Natural killer cell (primary cell): ENCODE results near the gene TRMT44. TPM values are rescaled to one million over a fixed set of nuclear protein-coding genes. Genes with fewer than 3 reads are reported as not detected.

Source experiments
- ATAC-seq, 3 donors: fragments of 150-1000 bp in 2 of 3; fragments of 200-7000 bp in 1 of 3; cut with Tn5 transposase; 1 replicate in 1 of 3; 2 replicates in 2 of 3; pipeline ENCODE4 v1.10.0; 2021; ENCODE audit warnings: mild to moderate bottlenecking in 2 of 3, moderate library complexity in 2 of 3
- DNase-seq, 2 donors: peaks; one replicate each; pipeline versions ENCODE4 v3.0.0 to v3.0.0-alpha.2; 2013 to 2021; ENCODE audit warnings: mixed read lengths in 1 of 2
- H3K27ac ChIP-seq: one replicate; pipeline ENCODE4 v1.5.1; 2013; ENCODE audit warnings: mild to moderate bottlenecking, low read length
- H3K27me3 ChIP-seq: one replicate; pipeline ENCODE4 v1.6.1; 2013; ENCODE audit warnings: low read length; ENCODE audit not compliant: control insufficient read depth, insufficient read depth
- H3K36me3 ChIP-seq: one replicate; pipeline ENCODE4 v1.6.1; 2013; ENCODE audit warnings: low read length; ENCODE audit not compliant: control insufficient read depth, insufficient read depth
- H3K4me1 ChIP-seq: one replicate; pipeline ENCODE4 v1.6.1; 2013; ENCODE audit warnings: low read length; ENCODE audit not compliant: control insufficient read depth, insufficient read depth
- H3K4me3 ChIP-seq: one replicate; pipeline ENCODE4 v1.5.1; 2013; ENCODE audit warnings: low read length
- H3K9me3 ChIP-seq: one replicate; pipeline ENCODE4 v1.6.1; 2013; ENCODE audit warnings: low read length; ENCODE audit not compliant: control insufficient read depth, insufficient read depth
- H3K27ac Mint-ChIP-seq, 2 donors: one replicate each; pipeline ENCODE4 v1.8.0; 2022; ENCODE audit warnings: mild to moderate bottlenecking in 2 of 2, mixed read lengths in 2 of 2, moderate library complexity in 1 of 2
- H3K27me3 Mint-ChIP-seq, 2 donors: one replicate each; pipeline ENCODE4 v1.8.0; 2022; ENCODE audit warnings: low read depth in 2 of 2, mixed read lengths in 2 of 2
- H3K36me3 Mint-ChIP-seq: one replicate; pipeline ENCODE4 v1.8.0; 2022; ENCODE audit warnings: mixed read lengths
- H3K4me1 Mint-ChIP-seq, 2 donors: one replicate each; pipeline ENCODE4 v1.8.0; 2022; ENCODE audit warnings: mixed read lengths in 2 of 2
- H3K4me3 Mint-ChIP-seq: one replicate; pipeline ENCODE4 v1.8.0; 2022; ENCODE audit warnings: mild to moderate bottlenecking, moderate library complexity, mixed read lengths
- H3K9me3 Mint-ChIP-seq, 2 donors: one replicate each; pipeline ENCODE4 v1.8.0; 2022; ENCODE audit warnings: mixed read lengths in 2 of 2
- CTCF ChIP-seq: fragments of 200-600 bp; IDR thresholded peaks from one replicate; pipeline ENCODE4 v1.8.0; 2022; ENCODE audit warnings: antibody characterized with exemption
- WGBS: methylation state at CpG from one replicate; pipeline ENCODE4 v1.1.7; 2013; ENCODE audit warnings: missing lambda C conversion rate; ENCODE audit not compliant: insufficient coverage; 5-methylcytosine and 5-hydroxymethylcytosine counted together
- intact Hi-C: fragments of 100-400 bp; cut with micrococcal nuclease; formaldehyde crosslinking; loops from one replicate; pipeline ENCODE4 v1.14.2; 2022
- total RNA-seq, 4 donors: library from RNA; stranded (reverse); fragments of 120-200 nt in 1 of 4; gene quantifications; one replicate each; pipeline versions ENCODE4 v1.2.3 to v1.2.4, GENCODE V29; 2013 to 2022

The TRMT44 gene
- total RNA-seq, 3 donors from 2014 or later (not counting 1 experiment from before 2014, with no cell fraction given), result 24.4 to 37.5 (median 34.3) TPM

DNA sequence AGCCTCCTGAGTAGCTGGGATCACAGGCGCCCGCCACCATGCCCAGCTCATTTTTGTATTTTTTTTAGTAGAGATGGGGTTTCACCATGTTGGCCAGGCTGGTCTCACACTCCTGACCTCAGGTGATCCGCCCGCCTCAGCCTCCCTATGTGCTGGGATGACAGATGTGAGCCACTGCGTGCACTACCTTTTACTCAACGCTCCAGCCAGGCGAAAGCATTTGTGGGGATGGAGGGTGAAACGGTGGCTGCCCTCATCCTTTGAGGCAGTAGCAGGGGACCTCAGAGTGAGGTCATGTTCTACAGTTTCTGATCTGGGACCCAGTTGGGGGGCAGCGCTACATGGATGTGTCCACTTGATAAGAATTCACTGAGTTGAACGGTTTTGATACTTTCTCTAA lies 73.8 kb downstream of the TRMT44 start:
- Histone ChIP-seq H3K27me3 (no peaks in the 10 kb centered on the region), H3K9me3 (no peaks in the 10 kb centered on the region), H3K36me3 (no peaks in the 10 kb centered on the region), H3K4me3 (no peak overlapping the region), H3K4me1 (no peaks in the 10 kb centered on the region), H3K27ac (no peak overlapping the region)
- ATAC-seq (no peak), DNase-seq (no peak)
- H3K27ac Mint-ChIP-seq, result no peak overlapping the region
- H3K4me1 Mint-ChIP-seq, result no peaks in the 10 kb centered on the region
- no peak overlapping the region for H3K4me3 Mint-ChIP-seq
- WGBS, result 89% methylated on average over 10 of the region's 10 CpGs
- no peaks in the 10 kb centered on the region for H3K27me3 Mint-ChIP-seq
- no peaks in the 10 kb centered on the region for H3K9me3 Mint-ChIP-seq
- no peak for TF ChIP-seq CTCF
- no peaks in the 10 kb centered on the region for H3K36me3 Mint-ChIP-seq
- intact Hi-C loops, result no loop called here

- intact Hi-C loops, result no loop called here
- Mint-ChIP-seq H3K9me3 (no peaks in the 10 kb centered on the region), H3K27me3 (no peaks in the 10 kb centered on the region), H3K27ac (no peak overlapping the region), H3K4me1 (no peaks in the 10 kb centered on the region), H3K4me3 (no peak overlapping the region), H3K36me3 (no peaks in the 10 kb centered on the region)
- no peaks in the 10 kb centered on the region for H3K36me3 ChIP-seq
- no peaks in the 10 kb centered on the region for H3K4me1 ChIP-seq
- TF ChIP-seq CTCF, result no peak
- no peak overlapping the region for H3K27ac ChIP-seq
- no peaks in the 10 kb centered on the region for H3K27me3 ChIP-seq
- H3K4me3 ChIP-seq, result no peak overlapping the region
- no peak for DNase-seq
- 79% methylated on average over 18 of the region's 18 CpGs for WGBS
- H3K9me3 ChIP-seq, result no peaks in the 10 kb centered on the region
- no peak for ATAC-seq
Observed at GRCh38 chr4:8515316-8516060, 74.9 kb downstream of the TRMT44 start.

GRCh38 chr4:8516061-8516573 lies 75.5 kb downstream of the TRMT44 start:
- TF ChIP-seq CTCF, result no peak
- no peaks in the 10 kb centered on the region for H3K36me3 ChIP-seq
- ATAC-seq (no peak), DNase-seq (no peak)
- intact Hi-C loops, result no loop called here
- no peak overlapping the region for H3K4me3 ChIP-seq
- Mint-ChIP-seq H3K27me3 (no peaks in the 10 kb centered on the region), H3K4me3 (no peak overlapping the region), H3K27ac (no peak overlapping the region), H3K4me1 (no peaks in the 10 kb centered on the region), H3K9me3 (no peaks in the 10 kb centered on the region), H3K36me3 (no peaks in the 10 kb centered on the region)
- H3K27me3 ChIP-seq, result no peaks in the 10 kb centered on the region
- H3K4me1 ChIP-seq, result no peaks in the 10 kb centered on the region
- no peak overlapping the region for H3K27ac ChIP-seq
- 83% methylated on average over 14 of the region's 14 CpGs for WGBS
- H3K9me3 ChIP-seq, result no peaks in the 10 kb centered on the region
